Measurements from ENCODE around the gene PRSS27.

The PRSS27 gene

DNA sequence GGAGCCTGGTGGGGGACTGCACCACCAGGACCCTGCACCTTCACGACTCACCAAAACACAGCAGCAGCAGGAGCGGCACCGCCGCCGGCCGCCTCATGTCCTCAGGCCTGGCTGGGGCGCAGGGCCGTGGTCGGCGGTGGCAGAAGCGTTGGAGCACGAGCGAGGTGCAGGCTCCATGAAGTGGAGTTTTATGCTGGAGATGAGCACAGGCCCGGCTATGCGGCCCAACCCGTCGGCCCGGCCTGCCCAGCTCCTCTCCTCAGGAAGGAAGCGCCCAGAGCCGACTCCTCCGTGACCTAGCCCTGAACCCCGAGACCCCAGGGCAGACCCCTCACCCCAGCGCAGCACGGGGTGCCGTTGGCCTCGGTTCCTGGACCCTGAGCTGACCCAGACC, at the start of gene PRSS27:
Gene PRSS27 (minus strand): TSS at position 161 of the 394 bp plus-strand sequence. CDS start 64 bp downstream, at position 97.
- Histone ChIP-seq H3K36me3 (ENCODE audit: insufficient read depth, low read length) (no peaks in the 10 kb centered on the region), H4K20me1 (ENCODE audit: insufficient read depth, low read length, poor library complexity, severe bottlenecking) (no peaks in the 10 kb centered on the region), H3F3A (ENCODE audit: low read depth) (no peaks in the 10 kb centered on the region), H2AFZ (ENCODE audit: low read length) (peak within 1 kb of the TSS; percentile 55; the same call in 1 of the 2 replicates), H3K9me2 (replicated peaks; ENCODE audit: low read depth, low read length) (no peaks in the 10 kb centered on the region), H3K27me3 (ENCODE audit: insufficient read depth, low read length, poor library complexity, severe bottlenecking) (no peaks in the 10 kb centered on the region), H3K4me1 (ENCODE audit: insufficient read depth, low read length, poor library complexity, severe bottlenecking) (peaks cover 25% of the 10 kb centered on the region), H3K4me2 (ENCODE audit: low read depth, low read length, poor library complexity, severe bottlenecking) (peak within 1 kb of the TSS; percentile 56), H3K79me2 (ENCODE audit: insufficient read depth, low read length) (no peaks in the 10 kb centered on the region), H3K9me3 (ENCODE audit: insufficient read depth, low read depth, low read length) (no peaks in the 10 kb centered on the region), H3K4me3 (ENCODE audit: low read length, poor library complexity, severe bottlenecking) (peak within 1 kb of the TSS; percentile 74), H3K9ac (ENCODE audit: low read depth, low read length, poor library complexity, severe bottlenecking) (peak within 1 kb of the TSS; percentile 69)
- no peak for TF ChIP-seq EZH2phosphoT487 (IDR thresholded peaks at IDR 0.05; ENCODE audit: borderline replicate concordance)
- TF ChIP-seq, protein P1, sequence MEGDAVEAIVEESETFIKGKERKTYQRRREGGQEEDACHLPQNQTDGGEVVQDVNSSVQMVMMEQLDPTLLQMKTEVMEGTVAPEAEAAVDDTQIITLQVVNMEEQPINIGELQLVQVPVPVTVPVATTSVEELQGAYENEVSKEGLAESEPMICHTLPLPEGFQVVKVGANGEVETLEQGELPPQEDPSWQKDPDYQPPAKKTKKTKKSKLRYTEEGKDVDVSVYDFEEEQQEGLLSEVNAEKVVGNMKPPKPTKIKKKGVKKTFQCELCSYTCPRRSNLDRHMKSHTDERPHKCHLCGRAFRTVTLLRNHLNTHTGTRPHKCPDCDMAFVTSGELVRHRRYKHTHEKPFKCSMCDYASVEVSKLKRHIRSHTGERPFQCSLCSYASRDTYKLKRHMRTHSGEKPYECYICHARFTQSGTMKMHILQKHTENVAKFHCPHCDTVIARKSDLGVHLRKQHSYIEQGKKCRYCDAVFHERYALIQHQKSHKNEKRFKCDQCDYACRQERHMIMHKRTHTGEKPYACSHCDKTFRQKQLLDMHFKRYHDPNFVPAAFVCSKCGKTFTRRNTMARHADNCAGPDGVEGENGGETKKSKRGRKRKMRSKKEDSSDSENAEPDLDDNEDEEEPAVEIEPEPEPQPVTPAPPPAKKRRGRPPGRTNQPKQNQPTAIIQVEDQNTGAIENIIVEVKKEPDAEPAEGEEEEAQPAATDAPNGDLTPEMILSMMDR (conservative IDR thresholded peaks at IDR 0.05; ENCODE audit: low read length) = no peak

- TF ChIP-seq EZH2phosphoT487 (IDR thresholded peaks at IDR 0.05; ENCODE audit: borderline replicate concordance) = no peak
- TF ChIP-seq, protein P1 (conservative IDR thresholded peaks at IDR 0.05; ENCODE audit: low read length) = no peak
- no peak overlapping the region for H2AFZ ChIP-seq (ENCODE audit: low read length)
- H3F3A ChIP-seq (ENCODE audit: low read depth) = no peaks in the 10 kb centered on the region
- H3K27me3 ChIP-seq (ENCODE audit: insufficient read depth, low read length, poor library complexity, severe bottlenecking) = no peaks in the 10 kb centered on the region
- no peak overlapping the region for H3K9ac ChIP-seq (ENCODE audit: low read depth, low read length, poor library complexity, severe bottlenecking)
- no peak overlapping the region for H3K4me3 ChIP-seq (ENCODE audit: low read length, poor library complexity, severe bottlenecking)
- no peaks in the 10 kb centered on the region for H3K9me3 ChIP-seq (ENCODE audit: insufficient read depth, low read depth, low read length)
- no peaks in the 10 kb centered on the region for H3K9me2 ChIP-seq (replicated peaks; ENCODE audit: low read depth, low read length)
- H3K4me2 ChIP-seq (ENCODE audit: low read depth, low read length, poor library complexity, severe bottlenecking) = no peak overlapping the region
- H3K4me1 ChIP-seq (ENCODE audit: insufficient read depth, low read length, poor library complexity, severe bottlenecking) = no peaks in the 10 kb centered on the region
- peaks cover 7% of the 10 kb centered on the region; the same call in 1 of the 2 replicates for H3K79me2 ChIP-seq (ENCODE audit: insufficient read depth, low read length)
- peaks cover 65% of the 10 kb centered on the region; the same call in 1 of the 2 replicates for H3K36me3 ChIP-seq (ENCODE audit: insufficient read depth, low read length)
- H4K20me1 ChIP-seq (ENCODE audit: insufficient read depth, low read length, poor library complexity, severe bottlenecking) = peaks cover 10% of the 10 kb centered on the region
Observed at GRCh38 chr16:2769675-2770056, 49.6 kb upstream of the PRSS27 start.

DNA sequence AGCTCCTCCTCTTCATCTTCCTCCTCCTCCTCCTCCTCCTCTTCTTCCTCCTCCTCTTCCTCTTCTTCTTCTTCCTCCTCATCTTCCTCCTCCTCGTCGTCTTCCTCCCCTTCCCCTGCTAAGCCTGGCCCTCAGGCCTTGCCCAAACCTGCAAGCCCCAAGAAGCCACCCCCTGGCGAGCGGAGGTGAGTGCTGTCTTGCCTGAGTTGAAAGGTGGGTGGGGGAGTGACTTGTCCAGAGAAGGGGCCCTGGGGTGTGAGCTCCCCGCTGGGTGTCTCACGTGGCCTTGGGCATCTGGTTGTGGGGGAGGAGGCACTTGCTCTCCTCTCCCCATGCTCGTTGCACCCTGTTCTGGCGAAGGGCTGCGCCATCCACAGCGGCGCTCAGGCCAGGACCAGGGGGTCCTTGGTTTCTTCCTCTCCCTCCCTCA, 49.1 kb upstream of the PRSS27 start:
- no peaks in the 10 kb centered on the region for H3K27me3 ChIP-seq (ENCODE audit: insufficient read depth, low read length, poor library complexity, severe bottlenecking)
- H3K79me2 ChIP-seq (ENCODE audit: insufficient read depth, low read length) = peaks cover 13% of the 10 kb centered on the region; the same call in 1 of the 2 replicates
- H3K9me3 ChIP-seq (ENCODE audit: insufficient read depth, low read depth, low read length) = no peaks in the 10 kb centered on the region
- peaks cover 13% of the 10 kb centered on the region for H4K20me1 ChIP-seq (ENCODE audit: insufficient read depth, low read length, poor library complexity, severe bottlenecking)
- H3K4me3 ChIP-seq (ENCODE audit: low read length, poor library complexity, severe bottlenecking) = no peak overlapping the region
- H2AFZ ChIP-seq (ENCODE audit: low read length) = no peak overlapping the region
- H3K4me2 ChIP-seq (ENCODE audit: low read depth, low read length, poor library complexity, severe bottlenecking) = no peak overlapping the region
- TF ChIP-seq, protein P1 (conservative IDR thresholded peaks at IDR 0.05; ENCODE audit: low read length) = no peak
- TF ChIP-seq EZH2phosphoT487 (IDR thresholded peaks at IDR 0.05; ENCODE audit: borderline replicate concordance) = no peak
- no peak overlapping the region for H3K9ac ChIP-seq (ENCODE audit: low read depth, low read length, poor library complexity, severe bottlenecking)
- no peaks in the 10 kb centered on the region for H3K4me1 ChIP-seq (ENCODE audit: insufficient read depth, low read length, poor library complexity, severe bottlenecking)
- H3K9me2 ChIP-seq (replicated peaks; ENCODE audit: low read depth, low read length) = no peaks in the 10 kb centered on the region
- peaks cover 70% of the 10 kb centered on the region; the same call in 1 of the 2 replicates for H3K36me3 ChIP-seq (ENCODE audit: insufficient read depth, low read length)
- no peaks in the 10 kb centered on the region for H3F3A ChIP-seq (ENCODE audit: low read depth)

All from Loucy (cell line).